Activated T-helper 2 cell treated with anti-CD3 and anti-CD28 coated beads, Interferon-gamma antibody, Interleukin-2, Interleukin-4, amounts not matched to agents 10 μg/mL and 5 μg/mL and 100 μg/mL, durations not matched to agents 14 hours and 24 hours and 36 hours (primary cell): Measurements from ENCODE around the gene CENPVL3. TPM values are rescaled to one million over a fixed set of nuclear protein-coding genes. Genes with fewer than 3 reads are reported as not detected.
A peak's percentile ranks its signal among the peaks of the same experiment; 100 is the strongest.
"Not testable (repeated sequence)": the region's sequence is repeated elsewhere in the genome, so short reads cannot be mapped to it uniquely, and the experiment has no call there.

Experiments
- DNase-seq: peaks from one replicate; pipeline ENCODE4 v3.0.0; 2021; ENCODE audit warnings: low spot score
- H3K27ac Mint-ChIP-seq: one replicate; pipeline ENCODE4 v1.8.0; 2021; ENCODE audit warnings: mixed read lengths
- H3K27me3 Mint-ChIP-seq: one replicate; pipeline ENCODE4 v1.8.0; 2021; ENCODE audit warnings: low read depth, mixed read lengths
- H3K36me3 Mint-ChIP-seq: one replicate; pipeline ENCODE4 v1.8.0; 2021; ENCODE audit warnings: low read depth, mixed read lengths
- H3K4me1 Mint-ChIP-seq: one replicate; pipeline ENCODE4 v1.8.0; 2021; ENCODE audit warnings: low read depth, mixed read lengths
- H3K4me3 Mint-ChIP-seq: one replicate; pipeline ENCODE4 v1.8.0; 2021; ENCODE audit warnings: low read depth, mild to moderate bottlenecking, moderate library complexity, mixed read lengths
- H3K9me3 Mint-ChIP-seq: one replicate; pipeline ENCODE4 v1.8.0; 2021; ENCODE audit warnings: mixed read lengths
- intact Hi-C: fragments of 100-400 bp; cut with micrococcal nuclease; formaldehyde crosslinking; loops from one replicate; pipeline ENCODE4 v1.15.1; 2023
- total RNA-seq: library from RNA; stranded (reverse); gene quantifications from 2 replicates; pipeline ENCODE4 v1.2.3, GENCODE V29; 2022

The CENPVL3 gene
- 0.27 and 0.34 TPM in 2 replicates for total RNA-seq

DNA sequence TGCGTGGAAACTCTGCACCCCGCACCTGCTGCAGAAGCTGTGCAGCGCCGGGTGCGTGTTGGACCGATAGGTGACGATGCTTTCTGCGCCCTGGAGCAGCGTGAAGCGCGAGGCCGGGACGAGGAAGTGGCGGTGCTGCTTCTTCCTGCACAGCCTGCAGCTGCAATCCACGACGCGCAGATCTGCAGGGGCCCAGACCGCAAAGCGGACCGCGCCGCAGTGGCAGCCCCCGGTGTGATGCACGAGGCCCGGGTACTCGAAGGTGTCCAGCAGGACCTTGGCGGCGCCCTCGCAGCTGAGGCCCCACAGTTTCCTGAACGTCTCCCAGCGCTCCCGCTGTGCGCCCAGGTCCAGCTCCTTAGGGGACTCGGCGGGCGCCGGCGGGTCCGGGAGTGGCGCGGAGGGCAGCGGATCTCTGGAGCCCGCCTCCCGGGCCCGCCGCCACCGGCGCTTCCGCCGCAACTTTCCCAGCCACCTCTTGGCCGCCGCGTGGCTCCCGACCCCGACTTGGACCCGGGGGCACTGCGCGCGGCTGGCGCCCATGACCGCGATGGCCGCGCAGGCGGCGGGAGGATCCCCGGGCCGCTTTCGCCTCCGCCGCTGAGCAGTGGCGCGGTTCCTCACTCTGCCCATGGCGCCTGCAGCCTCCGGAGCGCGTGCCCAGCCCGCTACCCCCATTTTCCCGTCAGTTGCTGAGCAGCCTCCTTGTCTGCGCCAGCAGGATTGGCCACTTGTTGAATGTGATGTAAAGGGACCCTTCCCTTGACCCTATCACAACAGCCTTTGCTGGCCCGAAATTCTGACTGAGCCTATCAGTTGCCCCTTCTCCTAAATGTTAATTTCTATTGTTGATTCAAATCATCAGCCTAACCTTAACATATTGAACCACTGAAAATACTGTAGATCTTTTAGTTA lies at the start of gene CENPVL3:
Gene CENPVL3, minus strand, starts transcription at position 672 of the 915 bp plus-strand sequence. Its CDS starts 39 bp downstream, at position 633.
- Mint-ChIP-seq H3K27me3 (peaks cover 40% of the 10 kb centered on the region), H3K4me3 (peak within 1 kb of the TSS; percentile 69)
- DNase-seq, H3K27ac Mint-ChIP-seq, H3K36me3 Mint-ChIP-seq, H3K9me3 Mint-ChIP-seq, H3K4me1 Mint-ChIP-seq, intact Hi-C loops: not testable (repeated sequence)

DNA sequence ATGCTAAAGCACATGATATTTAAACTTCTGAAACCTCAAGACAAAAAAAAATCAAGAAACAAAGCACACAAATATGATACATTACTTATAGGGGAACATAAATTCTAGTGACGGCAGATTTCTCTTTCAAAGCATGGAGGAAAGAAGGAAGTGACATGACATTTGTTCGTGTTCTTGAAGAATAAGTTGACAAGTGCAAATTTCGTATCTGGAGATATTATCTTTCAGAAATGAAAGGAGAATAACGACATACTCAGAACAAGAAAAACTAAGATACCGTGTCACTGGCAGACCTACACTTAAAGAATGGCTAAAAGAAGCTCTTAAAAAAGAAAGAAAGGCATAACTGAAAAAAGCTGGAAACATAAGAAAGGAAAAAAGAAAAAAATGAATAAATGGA lies 47.3 kb upstream of the CENPVL3 start:
- H3K36me3 Mint-ChIP-seq, result no peaks in the 10 kb centered on the region
- peak overlapping the region; percentile 72 for H3K27ac Mint-ChIP-seq
- peaks cover 16% of the 10 kb centered on the region for H3K27me3 Mint-ChIP-seq
- peaks cover 3% of the 10 kb centered on the region for H3K9me3 Mint-ChIP-seq
- intact Hi-C loops, result no loop called here
- peaks cover 8% of the 10 kb centered on the region for H3K4me1 Mint-ChIP-seq
- DNase-seq, result no peak
- H3K4me3 Mint-ChIP-seq, result peak overlapping the region; percentile 39

DNA sequence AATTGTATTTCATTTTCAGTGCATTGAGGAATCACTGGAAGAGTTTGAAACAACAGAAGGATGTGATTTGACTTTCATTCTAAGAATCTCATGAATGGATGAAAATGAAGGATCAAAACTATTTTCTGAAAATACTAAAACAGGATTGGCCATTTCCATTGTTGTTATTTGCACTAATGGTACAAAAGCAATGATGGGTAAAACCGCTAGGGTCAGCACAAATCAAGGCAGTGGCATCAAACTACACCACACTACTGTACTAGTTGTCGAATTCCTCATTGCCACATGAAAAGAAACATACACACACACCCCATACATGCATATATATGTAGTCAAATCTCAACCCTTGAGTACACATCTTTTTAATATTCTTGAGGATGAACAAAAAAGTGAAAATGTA lies 24.7 kb upstream of the CENPVL3 start:
- Mint-ChIP-seq H3K4me3 (no peak overlapping the region), H3K9me3 (no peaks in the 10 kb centered on the region), H3K27me3 (peaks cover 8% of the 10 kb centered on the region), H3K27ac (no peak overlapping the region), H3K36me3 (no peaks in the 10 kb centered on the region), H3K4me1 (no peaks in the 10 kb centered on the region)
- intact Hi-C loops, result loop anchor here (5.0 kb wide), 1 partner anchor 219 kb away; no protein-coding TSS in a partner anchor
- no peak for DNase-seq

- no peak for DNase-seq
- no peak overlapping the region for H3K4me3 Mint-ChIP-seq
- intact Hi-C loops, result loop anchor here (1.0 to 5.0 kb wide), 2 partner anchors 162 to 221 kb away; no protein-coding TSS in a partner anchor
- H3K36me3 Mint-ChIP-seq, result no peaks in the 10 kb centered on the region
- H3K4me1 Mint-ChIP-seq, result no peaks in the 10 kb centered on the region
- H3K27ac Mint-ChIP-seq, result no peak overlapping the region
- H3K27me3 Mint-ChIP-seq, result peaks cover 5% of the 10 kb centered on the region
- no peaks in the 10 kb centered on the region for H3K9me3 Mint-ChIP-seq
Measured at GRCh38 chrX:51641421-51642021, 22.8 kb upstream of the CENPVL3 start.

GRCh38 chrX:51636511-51636910 lies 17.8 kb upstream of the CENPVL3 start:
- H3K9me3 Mint-ChIP-seq, DNase-seq, H3K27me3 Mint-ChIP-seq, H3K36me3 Mint-ChIP-seq, intact Hi-C loops, H3K4me3 Mint-ChIP-seq, H3K27ac Mint-ChIP-seq, H3K4me1 Mint-ChIP-seq: not testable (repeated sequence)

GRCh38 chrX:51614353-51615012 lies 4.2 kb downstream of the CENPVL3 start:
- H3K36me3 Mint-ChIP-seq, result no peaks in the 10 kb centered on the region
- no peak for DNase-seq
- intact Hi-C loops, result no loop called here
- no peak overlapping the region for H3K4me3 Mint-ChIP-seq
- H3K27me3 Mint-ChIP-seq, result peaks cover 26% of the 10 kb centered on the region
- H3K9me3 Mint-ChIP-seq, result no peaks in the 10 kb centered on the region
- H3K4me1 Mint-ChIP-seq, result peaks cover 4% of the 10 kb centered on the region
- no peak overlapping the region for H3K27ac Mint-ChIP-seq

DNA sequence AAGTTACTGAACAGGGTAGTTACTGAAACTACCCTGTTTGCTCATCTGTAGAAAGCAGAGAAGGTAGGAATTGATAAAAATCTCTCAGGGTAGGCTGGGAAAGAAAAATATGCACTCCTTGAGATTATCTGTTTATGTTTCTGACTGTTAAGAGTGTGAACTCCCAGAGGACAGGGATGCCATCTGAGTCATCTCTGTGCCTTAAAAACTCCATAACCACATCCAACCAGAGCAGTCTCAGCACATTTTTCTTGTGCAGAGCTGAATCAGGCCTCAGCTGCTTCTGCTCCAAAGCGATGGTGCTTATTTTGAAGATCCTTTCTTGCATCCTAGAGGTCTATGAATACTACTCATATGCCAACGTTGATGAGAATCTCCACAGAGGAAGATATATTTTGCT lies 9.9 kb downstream of the CENPVL3 start:
- H3K4me1 Mint-ChIP-seq, result peaks cover 10% of the 10 kb centered on the region
- no peak for DNase-seq
- no peak overlapping the region for H3K27ac Mint-ChIP-seq
- intact Hi-C loops, result loop anchor here (5.0 kb wide), 1 partner anchor 121 kb away; no protein-coding TSS in a partner anchor
- no peaks in the 10 kb centered on the region for H3K36me3 Mint-ChIP-seq
- no peaks in the 10 kb centered on the region for H3K9me3 Mint-ChIP-seq
- no peak overlapping the region for H3K4me3 Mint-ChIP-seq
- H3K27me3 Mint-ChIP-seq, result peaks cover 2% of the 10 kb centered on the region

GRCh38 chrX:51608126-51608525 lies 10.6 kb downstream of the CENPVL3 start:
- Mint-ChIP-seq H3K4me3 (no peak overlapping the region), H3K36me3 (no peaks in the 10 kb centered on the region), H3K27me3 (peaks cover 2% of the 10 kb centered on the region), H3K4me1 (peaks cover 10% of the 10 kb centered on the region), H3K9me3 (no peaks in the 10 kb centered on the region), H3K27ac (peak overlapping the region; percentile 70)
- intact Hi-C loops, result loop anchor here (5.0 kb wide), 1 partner anchor 121 kb away; no protein-coding TSS in a partner anchor
- DNase-seq, result no peak

- Mint-ChIP-seq H3K9me3 (no peaks in the 10 kb centered on the region), H3K4me3 (no peak overlapping the region), H3K36me3 (no peaks in the 10 kb centered on the region), H3K4me1 (peaks cover 10% of the 10 kb centered on the region), H3K27me3 (peaks cover 1% of the 10 kb centered on the region), H3K27ac (no peak overlapping the region)
- intact Hi-C loops, result loop anchor here (5.0 kb wide), 1 partner anchor 119 kb away; no protein-coding TSS in a partner anchor
- no peak for DNase-seq
Measured at GRCh38 chrX:51606446-51606845, 12.3 kb downstream of the CENPVL3 start.

- no peak overlapping the region for H3K27ac Mint-ChIP-seq
- H3K36me3 Mint-ChIP-seq, result no peaks in the 10 kb centered on the region
Measured at GRCh38 chrX:51598899-51599298, 19.8 kb downstream of the CENPVL3 start.

GRCh38 chrX:51571874-51572273 lies 46.8 kb downstream of the CENPVL3 start:
- intact Hi-C loops, result no loop called here
- Mint-ChIP-seq H3K4me1 (no peaks in the 10 kb centered on the region), H3K27me3 (no peaks in the 10 kb centered on the region), H3K9me3 (no peaks in the 10 kb centered on the region), H3K36me3 (no peaks in the 10 kb centered on the region), H3K27ac (no peak overlapping the region), H3K4me3 (no peak overlapping the region)
- no peak for DNase-seq

More at GRCh38 chrX:51598899-51599298, 19.8 kb downstream of the CENPVL3 start:
- no peak for DNase-seq
- Mint-ChIP-seq H3K4me1 (no peaks in the 10 kb centered on the region), H3K4me3 (no peak overlapping the region), H3K27me3 (peaks cover 8% of the 10 kb centered on the region), H3K9me3 (no peaks in the 10 kb centered on the region)
- intact Hi-C loops, result no loop called here

- Mint-ChIP-seq H3K36me3 (no peaks in the 10 kb centered on the region), H3K27ac (no peak overlapping the region), H3K4me3 (no peak overlapping the region), H3K27me3 (no peaks in the 10 kb centered on the region), H3K9me3 (no peaks in the 10 kb centered on the region), H3K4me1 (no peaks in the 10 kb centered on the region)
- no peak for DNase-seq
- intact Hi-C loops, result no loop called here
Measured at GRCh38 chrX:51569561-51569960, 49.2 kb downstream of the CENPVL3 start.
